GM18502 (cell line): Measurements from ENCODE around the gene KCNN1.
"Not testable (repeated sequence)": the region's sequence is repeated elsewhere in the genome, so short reads cannot be mapped to it uniquely, and the experiment has no call there.

Source experiments
- ATAC-seq: cut with Tn5 transposase; IDR thresholded peaks from one replicate; pipeline ENCODE4 v1.9.1; 2021; ENCODE audit warnings: mild to moderate bottlenecking; ENCODE audit not compliant: unreplicated experiment, poor library complexity

The KCNN1 gene

DNA sequence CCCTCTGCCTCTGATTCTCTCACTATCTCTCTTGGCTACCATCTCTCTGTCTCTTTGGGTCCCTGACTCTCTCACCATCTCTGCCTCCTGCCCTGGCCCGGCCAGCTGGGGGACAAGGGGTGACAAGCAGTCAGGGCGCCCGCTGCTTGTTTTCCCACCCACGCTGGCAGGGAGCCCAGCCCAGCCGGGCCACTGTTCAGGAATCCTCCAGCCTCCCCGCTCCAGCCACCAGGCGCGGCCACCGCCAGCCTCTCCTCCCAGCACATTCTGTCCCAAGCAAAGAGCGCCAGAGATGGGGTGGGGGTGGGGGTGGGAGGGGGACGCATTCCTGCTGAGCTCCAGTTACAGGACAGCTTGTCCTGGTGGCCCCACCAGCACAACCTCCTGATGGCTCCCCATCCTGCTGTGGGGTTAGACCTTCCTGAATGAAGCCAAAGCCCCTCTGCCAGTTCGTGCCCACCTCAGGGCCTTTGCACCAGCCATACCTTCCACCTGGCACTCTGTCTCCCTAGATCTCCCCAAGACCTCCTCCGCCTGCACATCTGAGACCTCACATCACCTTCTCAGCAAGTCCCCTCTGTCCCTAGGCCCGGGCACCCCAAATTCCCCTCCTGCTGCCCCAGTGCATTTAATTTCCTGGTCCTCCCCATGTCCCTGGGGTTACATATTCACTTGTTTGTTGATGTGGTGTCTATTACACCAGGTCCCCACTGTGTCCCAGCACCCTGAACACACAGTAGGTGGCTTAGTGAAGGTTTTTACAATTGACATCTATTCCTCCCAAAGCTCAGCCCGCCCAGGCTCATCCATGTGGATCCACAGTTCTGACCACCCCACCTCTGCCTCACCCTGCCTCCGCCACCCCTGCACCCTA, 53.5 kb downstream of the KCNN1 start:
- ATAC-seq, result no peak

DNA sequence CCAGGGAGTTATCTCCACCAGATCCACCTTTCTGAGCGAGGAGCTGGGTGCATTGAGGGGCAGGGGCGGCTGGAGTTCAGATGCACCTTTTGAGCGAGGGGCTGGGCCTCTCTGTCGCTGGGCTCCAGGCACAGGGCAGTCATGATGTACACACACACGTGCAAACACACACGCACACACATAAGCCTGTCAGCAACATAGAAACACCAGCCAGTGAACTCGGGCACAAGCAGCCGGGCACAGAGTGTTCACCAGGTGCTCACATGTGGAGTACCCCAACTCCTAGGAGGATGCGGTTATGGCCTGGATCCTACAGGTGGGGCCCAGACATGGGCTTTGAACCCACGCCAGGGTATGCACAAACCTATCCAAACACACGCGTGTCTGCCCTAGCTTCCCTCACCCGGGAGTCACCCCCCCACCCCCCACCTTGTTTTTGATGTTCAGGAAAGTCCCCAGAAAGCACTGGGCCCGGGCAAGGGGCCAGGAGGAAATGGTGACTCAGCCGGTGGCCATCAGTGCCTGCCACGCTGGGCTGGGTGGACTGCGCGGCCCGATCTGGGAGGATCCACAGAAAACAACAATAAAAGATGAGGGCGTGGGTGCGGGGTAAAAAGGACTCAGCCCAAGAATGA, 54.3 kb downstream of the KCNN1 start:
- no peak for ATAC-seq

DNA sequence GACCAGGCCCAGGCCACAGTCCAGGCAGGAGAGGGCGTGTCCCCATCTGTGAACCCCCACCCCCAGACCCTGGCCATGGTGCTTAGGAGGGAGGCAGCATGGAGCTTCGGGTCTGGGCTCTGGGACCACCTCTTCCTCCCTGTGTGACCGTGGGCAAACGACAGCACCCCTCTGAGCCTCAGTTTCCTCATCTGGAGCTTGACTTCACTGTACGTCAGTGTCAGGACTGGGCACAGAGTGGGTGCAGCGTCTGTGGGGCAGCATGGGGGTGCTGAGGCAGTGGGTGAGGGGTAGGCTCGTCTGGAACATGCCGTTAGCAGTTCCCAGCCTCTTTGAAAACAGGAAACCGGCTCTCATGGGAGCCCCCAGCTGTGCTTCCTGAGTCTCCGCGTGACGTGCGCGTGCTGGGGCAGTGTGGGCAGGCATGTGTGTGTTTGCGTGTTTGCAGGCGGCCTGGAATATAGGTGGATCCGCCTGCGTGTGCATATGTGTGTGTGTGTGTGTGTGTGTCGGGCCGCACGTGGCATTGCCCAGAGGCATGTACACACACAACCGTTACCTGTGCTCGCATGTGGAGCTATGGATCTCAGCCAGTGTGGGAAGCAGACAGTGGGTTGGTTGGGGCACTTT, 56.8 kb downstream of the KCNN1 start:
- ATAC-seq, result no peak

DNA sequence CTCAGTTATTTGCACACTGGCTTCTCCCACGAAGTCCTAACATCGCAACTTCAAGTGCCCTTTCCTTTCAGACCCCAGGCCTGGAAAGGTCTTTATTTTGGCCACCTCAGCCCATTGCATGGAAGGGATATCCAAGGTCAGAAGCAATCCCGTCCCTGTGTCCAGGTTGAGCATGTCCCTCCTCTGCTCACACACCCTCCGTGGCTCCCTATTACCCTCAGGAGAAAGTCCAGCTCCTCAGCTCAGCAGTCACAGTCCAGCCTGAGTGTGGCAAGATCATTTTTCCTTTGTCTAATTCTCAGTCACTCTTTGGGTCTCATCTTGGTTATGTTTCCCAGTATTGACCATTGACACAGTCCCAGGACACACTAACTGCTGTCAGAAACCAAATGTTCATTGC, 60.2 kb downstream of the KCNN1 start:
- no peak for ATAC-seq

DNA sequence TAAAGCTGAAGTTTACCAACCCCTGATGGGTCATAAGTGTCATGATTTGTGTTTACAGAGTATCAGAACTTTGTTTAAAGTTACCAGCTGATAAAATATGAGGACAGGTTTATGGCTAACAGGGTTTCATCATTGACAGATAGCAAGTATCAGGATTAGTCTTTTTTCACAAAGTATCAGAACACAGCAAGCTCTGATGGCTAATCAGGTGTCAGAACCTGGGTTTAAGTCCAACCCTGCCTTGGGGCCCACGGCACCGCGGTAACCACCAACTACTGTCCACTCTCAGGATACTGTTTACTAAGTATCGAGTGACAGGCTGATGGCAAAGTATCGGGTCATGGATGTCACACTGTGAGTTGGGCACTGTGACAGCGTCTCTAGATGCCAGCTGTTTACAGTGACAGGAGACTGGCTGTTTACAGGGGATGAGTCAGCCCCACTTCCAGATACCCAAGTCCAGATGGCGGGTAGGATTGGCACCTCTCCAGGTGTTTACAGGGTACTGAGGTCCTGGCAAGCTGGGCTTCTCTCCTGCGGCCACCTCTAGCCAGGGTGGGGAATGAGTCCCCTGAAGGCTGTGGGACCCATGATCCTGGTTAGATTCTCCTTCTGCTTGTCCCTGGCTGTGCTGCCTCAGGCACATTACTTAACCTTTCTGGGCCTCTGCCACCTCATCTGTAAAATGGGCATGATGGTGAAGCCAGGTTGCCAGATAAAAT, 62.9 kb downstream of the KCNN1 start:
- no peak for ATAC-seq

DNA sequence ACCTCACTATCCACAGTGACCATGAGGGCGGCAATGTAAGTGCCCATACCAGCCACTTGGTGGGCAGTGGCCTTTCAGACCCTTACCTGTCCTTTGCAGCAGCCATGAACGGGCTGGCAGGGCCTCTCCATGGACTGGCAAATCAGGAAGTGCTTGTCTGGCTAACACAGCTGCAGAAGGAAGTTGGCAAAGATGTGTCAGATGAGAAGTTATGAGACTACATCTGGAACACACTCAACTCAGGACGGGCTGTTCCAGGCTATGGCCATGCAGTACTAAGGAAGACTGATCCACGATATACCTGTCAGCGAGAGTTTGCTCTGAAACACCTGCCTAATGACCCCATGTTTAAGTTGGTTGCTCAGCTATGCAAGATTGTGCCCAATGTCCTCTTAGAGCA, 64.5 kb downstream of the KCNN1 start:
- ATAC-seq, result not testable (repeated sequence)

DNA sequence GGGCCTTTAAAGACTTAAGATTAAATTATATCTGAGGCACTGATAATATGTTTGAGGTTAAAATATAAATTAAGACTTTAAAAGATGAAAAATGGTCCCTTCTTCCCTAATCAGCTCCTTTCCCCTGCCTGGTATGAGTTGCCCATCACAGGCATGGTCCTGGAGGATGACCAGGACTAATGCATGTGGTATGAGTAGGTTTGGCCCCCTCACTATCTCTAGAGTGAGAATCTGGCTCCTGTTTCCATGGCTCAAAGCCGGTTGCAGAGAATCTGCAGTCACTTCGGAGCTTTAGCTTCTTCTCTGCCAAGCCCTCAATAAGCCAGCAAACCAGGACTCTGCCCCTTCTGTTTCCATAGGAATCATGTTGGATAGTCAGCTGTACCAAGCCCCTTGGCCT, 65.2 kb downstream of the KCNN1 start:
- ATAC-seq, result not testable (repeated sequence)

DNA sequence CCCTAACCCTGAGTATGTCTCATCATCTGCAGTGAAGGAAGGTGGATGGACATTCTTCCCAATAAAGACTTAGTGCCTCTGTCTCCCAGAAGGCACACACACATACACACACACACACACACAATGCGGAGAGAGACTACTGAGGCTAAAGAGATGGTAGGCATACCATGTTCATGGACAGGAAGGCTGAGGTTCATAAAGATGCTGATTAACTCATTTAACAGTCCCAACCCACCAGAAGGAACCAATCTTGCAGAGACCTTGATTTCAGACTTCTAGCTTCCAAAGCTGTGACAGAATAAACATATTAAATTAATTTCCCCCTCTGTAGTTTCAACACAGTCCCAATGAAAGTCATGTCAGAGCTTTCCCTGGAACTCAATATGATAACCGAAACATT, 74.1 kb downstream of the KCNN1 start:
- ATAC-seq, result no peak

DNA sequence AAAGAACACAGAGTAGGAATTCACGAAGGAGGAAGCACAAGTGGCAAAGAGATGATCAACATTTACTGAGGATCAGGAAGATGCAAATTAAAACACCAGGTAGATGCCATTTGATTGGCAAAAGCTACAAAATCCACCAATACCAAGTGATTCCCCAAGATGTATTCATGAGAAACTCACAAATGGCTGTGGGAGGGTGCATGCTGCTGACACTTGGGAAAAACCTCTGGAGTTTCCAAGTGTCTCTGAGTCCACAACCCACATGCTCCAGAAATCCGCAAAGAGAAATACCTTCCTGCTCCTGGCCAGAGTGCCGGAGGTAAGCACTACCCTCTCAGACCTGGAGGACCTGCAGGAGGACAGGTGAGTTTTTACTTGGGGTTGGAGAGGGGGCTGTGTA, 76.8 kb downstream of the KCNN1 start:
- ATAC-seq, result no peak

DNA sequence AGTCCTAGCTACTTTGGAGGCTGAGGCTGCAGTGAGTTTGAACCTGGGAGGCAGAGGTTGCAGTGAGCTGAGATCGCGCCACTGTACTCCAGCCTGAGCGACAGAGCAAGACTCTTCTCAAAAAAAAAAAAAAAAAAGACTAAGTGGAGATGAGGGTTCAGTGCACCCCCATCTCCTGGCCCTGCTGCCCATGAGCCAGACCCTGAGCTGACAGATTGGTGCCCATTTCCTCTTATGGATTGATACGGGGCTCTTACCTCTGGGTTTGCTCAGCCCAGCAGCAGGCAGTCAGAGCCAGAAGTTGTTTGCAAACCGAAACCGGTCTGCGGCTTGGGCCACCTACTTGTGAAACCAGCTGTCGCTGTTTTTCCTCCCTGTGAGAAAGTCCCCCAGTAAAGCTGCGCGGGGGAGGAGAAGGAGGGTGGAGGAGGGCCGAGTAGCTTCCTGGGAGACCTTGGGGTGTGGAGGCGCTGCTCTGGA, 78.0 kb downstream of the KCNN1 start:
- peak; percentile 92 for ATAC-seq

DNA sequence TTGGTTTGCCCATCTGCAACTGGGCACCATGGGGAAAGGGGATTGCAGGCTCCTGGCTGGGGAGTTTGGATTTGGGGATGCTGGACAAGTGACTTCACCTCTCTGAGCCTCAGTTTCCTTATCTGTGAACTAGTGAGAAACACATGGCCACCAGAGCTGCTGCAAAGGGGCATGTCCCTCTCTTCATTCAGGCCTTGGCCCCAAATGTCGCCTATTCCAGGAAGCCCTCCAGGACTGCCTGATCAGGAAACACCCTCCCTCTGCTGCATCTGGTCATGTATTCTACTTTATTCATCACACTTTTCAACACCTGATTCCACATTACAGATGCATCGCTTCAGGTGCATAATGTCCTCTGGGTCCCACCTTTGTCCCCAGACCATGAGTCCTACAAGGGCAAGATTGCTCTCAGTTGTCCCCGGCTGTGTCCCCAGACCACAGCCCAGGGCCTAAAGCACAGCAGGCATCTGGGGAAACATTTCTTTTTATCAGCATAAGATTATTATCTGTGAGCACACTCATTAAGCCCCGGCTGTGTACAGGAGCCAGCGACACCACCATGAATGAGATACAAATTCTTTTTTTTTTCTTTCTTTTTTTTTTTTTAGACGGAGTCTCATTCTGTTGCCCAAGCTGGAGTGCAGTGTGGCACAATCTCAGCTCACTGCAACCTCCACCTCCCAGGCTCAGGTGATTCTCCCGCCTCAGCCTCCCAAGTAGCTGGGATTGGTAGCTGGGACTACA, 78.6 kb downstream of the KCNN1 start:
- ATAC-seq, result no peak

DNA sequence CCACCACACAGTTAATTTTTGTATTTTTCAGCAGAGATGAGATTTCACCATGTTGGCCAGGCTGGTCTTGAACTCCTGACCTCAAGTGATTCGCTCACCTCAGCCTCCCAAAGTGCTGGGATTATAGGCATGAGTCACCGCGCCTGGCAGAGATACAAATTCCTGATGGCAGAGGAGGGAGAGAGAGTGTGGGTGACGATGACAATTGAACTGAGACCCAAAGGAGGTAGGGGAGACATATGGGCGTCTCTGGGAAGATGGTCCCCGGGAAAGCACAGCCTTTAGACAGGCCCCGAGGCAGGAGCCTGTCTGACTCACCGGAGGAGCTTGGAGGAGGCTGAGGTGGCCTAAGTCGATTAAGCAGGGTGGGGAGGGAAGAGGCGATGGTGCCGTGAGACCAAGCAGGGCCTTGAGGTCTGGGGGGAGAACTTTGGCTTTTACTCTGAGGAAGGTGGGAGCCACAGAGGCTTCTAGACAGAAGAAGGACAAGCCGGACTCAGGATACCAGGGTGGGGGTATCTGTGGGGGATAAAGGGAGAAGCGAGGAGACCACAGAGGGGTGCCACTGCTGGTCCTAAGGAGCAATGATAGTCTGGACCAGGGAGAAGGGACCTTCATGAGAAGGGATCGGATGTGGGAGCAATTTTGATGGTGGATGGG, 79.3 kb downstream of the KCNN1 start:
- no peak for ATAC-seq

DNA sequence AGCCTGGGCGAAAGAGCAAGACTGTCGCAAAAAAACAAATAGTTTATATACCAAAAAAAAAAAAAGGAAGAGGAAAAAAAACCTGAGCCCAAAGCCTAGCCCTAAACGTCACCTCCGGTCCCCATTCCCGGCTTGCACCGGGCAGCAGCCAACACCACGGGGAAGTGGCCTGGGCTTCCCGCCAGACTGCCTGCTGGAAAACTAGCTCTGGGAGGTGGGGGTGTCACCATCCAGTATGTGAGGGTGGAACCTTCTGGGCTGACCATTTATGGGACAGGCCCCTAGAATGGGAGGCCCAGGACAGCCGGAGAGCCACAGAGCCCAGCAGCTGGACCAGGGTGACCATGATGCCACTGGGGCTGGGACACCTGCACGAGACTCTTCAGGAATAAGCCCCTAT, 82.5 kb downstream of the KCNN1 start:
- no peak for ATAC-seq
